ENCODE data around the gene FLYWCH2. TPM values are rescaled to one million over a fixed set of nuclear protein-coding genes. Genes with fewer than 3 reads are reported as not detected.
A peak's percentile ranks its signal among the peaks of the same experiment; 100 is the strongest.

FLYWCH2 gene
- total and polyA plus RNA-seq, 2 of the 4 experiments (the other 2 are of a cell fraction), result 42.3 to 66.3 TPM

DNA sequence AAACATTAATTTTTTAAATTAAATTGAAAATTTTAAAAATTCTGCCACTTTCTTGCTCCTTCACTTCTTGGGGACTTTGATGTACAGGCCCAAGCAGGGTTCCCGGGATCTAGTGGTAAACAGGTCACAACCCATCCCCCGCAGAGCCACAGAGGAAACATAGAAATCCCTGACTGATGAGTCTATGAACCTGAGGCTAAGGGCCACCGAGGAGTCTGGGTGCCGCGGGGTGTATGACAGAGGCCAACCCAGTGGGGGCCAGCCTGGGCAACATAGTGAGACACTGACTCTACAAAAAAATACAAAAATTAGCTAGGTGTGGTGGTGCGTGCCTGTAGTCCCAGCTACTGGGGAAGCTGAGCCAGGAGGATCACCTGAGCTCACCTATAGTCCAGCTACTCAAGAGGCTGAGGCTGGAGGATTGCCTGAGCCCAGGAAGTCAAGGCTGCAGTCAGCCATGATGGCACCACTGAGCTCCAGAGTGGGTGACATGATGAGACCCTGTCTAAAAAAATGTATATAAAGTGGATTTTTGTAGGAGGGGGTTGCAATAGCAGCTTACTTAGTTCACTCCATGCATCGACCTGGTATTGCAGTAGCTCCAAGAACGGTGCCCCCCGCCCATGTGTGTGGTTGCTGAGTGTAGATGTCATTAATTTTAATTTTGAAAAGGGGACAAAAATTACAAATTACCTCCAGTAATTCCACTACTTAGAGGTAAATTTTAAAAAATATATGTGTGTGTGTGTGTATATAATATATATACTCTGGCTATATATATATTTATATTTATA lies 19.5 kb downstream of the FLYWCH2 start:
- DNase-seq, result no peak
- Histone ChIP-seq H3K36me3 (ENCODE audit: control insufficient read depth, insufficient read depth, low read length) (peaks cover 17% of the 10 kb centered on the region; the same call in 1 of the 2 replicates), H3K9me1 (ENCODE audit: insufficient read depth, low read length) (no peaks in the 10 kb centered on the region), H3K27me3 (ENCODE audit: control insufficient read depth, insufficient read depth, low read length) (no peaks in the 10 kb centered on the region), H2AFZ (replicated peaks; ENCODE audit: low read length, poor library complexity) (no peak overlapping the region), H4K5ac (ENCODE audit: low read depth, low read length) (no peak overlapping the region), H3K4me3 (ENCODE audit: insufficient read depth, low read depth, low read length) (no peak overlapping the region), H4K20me1 (ENCODE audit: insufficient read depth, low read length) (0 out of 2 replicates have a peak, but pooled peaks cover under 1% of the 10 kb centered on the region), H3K9ac (ENCODE audit: low read depth, low read length) (no peak overlapping the region), H2BK15ac (ENCODE audit: low read depth, low read length) (no peak overlapping the region), H3K4ac (ENCODE audit: low read depth, low read length) (no peak overlapping the region), H3K4me1 (ENCODE audit: control insufficient read depth, insufficient read depth, low read length) (peaks cover 3% of the 10 kb centered on the region), H2BK20ac (ENCODE audit: low read depth, low read length) (no peak overlapping the region), H3K23ac (ENCODE audit: low read depth, low read length) (no peak overlapping the region), H2BK120ac (ENCODE audit: low read depth, low read length) (no peak overlapping the region), H3K27ac (ENCODE audit: insufficient read depth, low read length) (no peak overlapping the region), H3K9me3 (ENCODE audit: control insufficient read depth, insufficient read depth, low read length) (no peaks in the 10 kb centered on the region), H2BK5ac (ENCODE audit: low read depth, low read length, poor library complexity, severe bottlenecking) (no peak overlapping the region), H4K8ac (ENCODE audit: low read depth in 2 of 2, low read length in 2 of 2) (no peak overlapping the region), H2AK9ac (replicated peaks; ENCODE audit: low read depth, low read length, poor library complexity) (no peak overlapping the region), H2AK5ac (ENCODE audit: low read depth, low read length) (peak overlapping the region; percentile 11; the same call in 1 of the 2 replicates), H3K4me2 (ENCODE audit: low read depth, low read length) (no peak overlapping the region), H3K79me1 (ENCODE audit: low read depth in 1 of 2, low read length in 2 of 2) (peaks cover 0 to 6% of the 10 kb centered on the region in 2 experiments; a peak in 1 of 4 replicates), H3K14ac (replicated peaks; ENCODE audit: low read depth, low read length) (no peak overlapping the region), H3K18ac (ENCODE audit: low read depth, low read length) (no peak overlapping the region), H4K91ac (ENCODE audit: insufficient read depth, low read depth, low read length) (no peak overlapping the region), H3K56ac (ENCODE audit: extremely low read depth, insufficient read depth, low read length) (no peak overlapping the region)
- dilution Hi-C loops (cut with HindIII; ENCODE audit: low sequenced_read_pairs, unreplicated experiment), result no loop called here
- CTCF ChIA-PET, result no interaction called here
- WGBS, 2 experiments (ENCODE audit: extremely low coverage in 2 of 2, insufficient read length in 1 of 2), result no CpG with 5 or more reads among the region's 9 CpGs
- intact Hi-C loops (cut with micrococcal nuclease), result no loop called here
- BruUV-seq (replicated peaks), result no TSS peak
- no peak for ATAC-seq (ENCODE audit: low read depth)
- POLR2A ChIA-PET (ENCODE audit: unreplicated experiment), result no interaction called here
- in situ Hi-C loops (cut with MboI; ENCODE audit: low sequenced_read_pairs), result no loop called here
- no peak for TF ChIP-seq MXI1 (IDR thresholded peaks at IDR 0.05; ENCODE audit: borderline replicate concordance, low read depth, low read length)
- TF ChIP-seq RAD21 (IDR thresholded peaks at IDR 0.05; ENCODE audit: low read length), result no peak
- no peak for TF ChIP-seq FOS (IDR thresholded peaks at IDR 0.05; ENCODE audit: low read depth, low read length)
- TF ChIP-seq POLR2A (IDR thresholded peaks at IDR 0.05; ENCODE audit: low read depth, low read length), result no peak
- TF ChIP-seq BHLHE40 (IDR thresholded peaks at IDR 0.05; ENCODE audit: low read depth, low read length), result no peak
- TF ChIP-seq CEBPB (IDR thresholded peaks at IDR 0.05; ENCODE audit: low read depth, low read length), result no peak
- TF ChIP-seq, protein P1, sequence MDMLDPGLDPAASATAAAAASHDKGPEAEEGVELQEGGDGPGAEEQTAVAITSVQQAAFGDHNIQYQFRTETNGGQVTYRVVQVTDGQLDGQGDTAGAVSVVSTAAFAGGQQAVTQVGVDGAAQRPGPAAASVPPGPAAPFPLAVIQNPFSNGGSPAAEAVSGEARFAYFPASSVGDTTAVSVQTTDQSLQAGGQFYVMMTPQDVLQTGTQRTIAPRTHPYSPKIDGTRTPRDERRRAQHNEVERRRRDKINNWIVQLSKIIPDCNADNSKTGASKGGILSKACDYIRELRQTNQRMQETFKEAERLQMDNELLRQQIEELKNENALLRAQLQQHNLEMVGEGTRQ (IDR thresholded peaks at IDR 0.05; ENCODE audit: low read depth, low read length), result no peak
- no peak for TF ChIP-seq CHD1 (IDR thresholded peaks at IDR 0.05; ENCODE audit: low read depth, low read length)
- TF ChIP-seq, protein P2, sequence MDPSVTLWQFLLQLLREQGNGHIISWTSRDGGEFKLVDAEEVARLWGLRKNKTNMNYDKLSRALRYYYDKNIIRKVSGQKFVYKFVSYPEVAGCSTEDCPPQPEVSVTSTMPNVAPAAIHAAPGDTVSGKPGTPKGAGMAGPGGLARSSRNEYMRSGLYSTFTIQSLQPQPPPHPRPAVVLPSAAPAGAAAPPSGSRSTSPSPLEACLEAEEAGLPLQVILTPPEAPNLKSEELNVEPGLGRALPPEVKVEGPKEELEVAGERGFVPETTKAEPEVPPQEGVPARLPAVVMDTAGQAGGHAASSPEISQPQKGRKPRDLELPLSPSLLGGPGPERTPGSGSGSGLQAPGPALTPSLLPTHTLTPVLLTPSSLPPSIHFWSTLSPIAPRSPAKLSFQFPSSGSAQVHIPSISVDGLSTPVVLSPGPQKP (IDR thresholded peaks at IDR 0.05; ENCODE audit: borderline replicate concordance, low read depth, low read length), result no peak
- no peak for TF ChIP-seq SMC3 (IDR thresholded peaks at IDR 0.05; ENCODE audit: low read depth, low read length)
- no peak for TF ChIP-seq RFX5 (IDR thresholded peaks at IDR 0.05; ENCODE audit: low read depth, low read length)
- TF ChIP-seq, protein P3, sequence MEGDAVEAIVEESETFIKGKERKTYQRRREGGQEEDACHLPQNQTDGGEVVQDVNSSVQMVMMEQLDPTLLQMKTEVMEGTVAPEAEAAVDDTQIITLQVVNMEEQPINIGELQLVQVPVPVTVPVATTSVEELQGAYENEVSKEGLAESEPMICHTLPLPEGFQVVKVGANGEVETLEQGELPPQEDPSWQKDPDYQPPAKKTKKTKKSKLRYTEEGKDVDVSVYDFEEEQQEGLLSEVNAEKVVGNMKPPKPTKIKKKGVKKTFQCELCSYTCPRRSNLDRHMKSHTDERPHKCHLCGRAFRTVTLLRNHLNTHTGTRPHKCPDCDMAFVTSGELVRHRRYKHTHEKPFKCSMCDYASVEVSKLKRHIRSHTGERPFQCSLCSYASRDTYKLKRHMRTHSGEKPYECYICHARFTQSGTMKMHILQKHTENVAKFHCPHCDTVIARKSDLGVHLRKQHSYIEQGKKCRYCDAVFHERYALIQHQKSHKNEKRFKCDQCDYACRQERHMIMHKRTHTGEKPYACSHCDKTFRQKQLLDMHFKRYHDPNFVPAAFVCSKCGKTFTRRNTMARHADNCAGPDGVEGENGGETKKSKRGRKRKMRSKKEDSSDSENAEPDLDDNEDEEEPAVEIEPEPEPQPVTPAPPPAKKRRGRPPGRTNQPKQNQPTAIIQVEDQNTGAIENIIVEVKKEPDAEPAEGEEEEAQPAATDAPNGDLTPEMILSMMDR (conservative IDR thresholded peaks at IDR 0.05; ENCODE audit: low read depth, low read length), result no peak
- TF ChIP-seq NFE2L2 (IDR thresholded peaks at IDR 0.05; ENCODE audit: low read depth, low read length), result no peak
- TF ChIP-seq MAFK (IDR thresholded peaks at IDR 0.05; ENCODE audit: low read depth, low read length), result no peak
- TF ChIP-seq MAZ (IDR thresholded peaks at IDR 0.05; ENCODE audit: borderline replicate concordance, low read depth, low read length), result no peak
